ENCODE results near the gene SLIT1. TPM values are rescaled to one million over a fixed set of nuclear protein-coding genes. Genes with fewer than 3 reads are reported as not detected.

SLIT1 gene
- total and polyA plus RNA-seq, 3 donors from 2014 or later = 1.9 to 4.6 (median 2.5) TPM

DNA sequence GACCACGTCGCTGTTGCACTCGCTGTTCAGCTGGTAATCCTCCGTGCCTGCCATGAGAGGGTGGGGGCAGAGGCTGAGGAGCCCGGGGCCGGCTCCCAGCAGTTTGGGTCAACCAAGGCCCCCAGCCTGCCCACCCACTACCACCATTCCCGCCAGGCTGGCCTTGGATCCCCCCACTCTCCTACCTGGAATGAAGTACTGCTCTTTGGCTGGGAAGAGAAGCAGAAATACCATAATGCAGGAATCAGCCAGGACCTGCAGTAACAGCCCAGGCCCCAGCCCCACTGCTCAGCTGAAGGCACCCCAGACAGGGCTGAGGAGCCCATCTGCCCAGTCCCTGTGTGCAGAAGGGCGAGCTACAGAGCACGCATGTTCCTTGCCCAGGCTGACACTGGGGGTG lies 138.0 kb downstream of the SLIT1 start:
- no peak overlapping the region for H3K4me3 ChIP-seq
- TF ChIP-seq, protein P1, sequence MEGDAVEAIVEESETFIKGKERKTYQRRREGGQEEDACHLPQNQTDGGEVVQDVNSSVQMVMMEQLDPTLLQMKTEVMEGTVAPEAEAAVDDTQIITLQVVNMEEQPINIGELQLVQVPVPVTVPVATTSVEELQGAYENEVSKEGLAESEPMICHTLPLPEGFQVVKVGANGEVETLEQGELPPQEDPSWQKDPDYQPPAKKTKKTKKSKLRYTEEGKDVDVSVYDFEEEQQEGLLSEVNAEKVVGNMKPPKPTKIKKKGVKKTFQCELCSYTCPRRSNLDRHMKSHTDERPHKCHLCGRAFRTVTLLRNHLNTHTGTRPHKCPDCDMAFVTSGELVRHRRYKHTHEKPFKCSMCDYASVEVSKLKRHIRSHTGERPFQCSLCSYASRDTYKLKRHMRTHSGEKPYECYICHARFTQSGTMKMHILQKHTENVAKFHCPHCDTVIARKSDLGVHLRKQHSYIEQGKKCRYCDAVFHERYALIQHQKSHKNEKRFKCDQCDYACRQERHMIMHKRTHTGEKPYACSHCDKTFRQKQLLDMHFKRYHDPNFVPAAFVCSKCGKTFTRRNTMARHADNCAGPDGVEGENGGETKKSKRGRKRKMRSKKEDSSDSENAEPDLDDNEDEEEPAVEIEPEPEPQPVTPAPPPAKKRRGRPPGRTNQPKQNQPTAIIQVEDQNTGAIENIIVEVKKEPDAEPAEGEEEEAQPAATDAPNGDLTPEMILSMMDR (IDR thresholded peaks at IDR 0.05) = no peak
- TF ChIP-seq POLR2A (IDR thresholded peaks at IDR 0.05) = no peak
- no peak overlapping the region for H3K27ac ChIP-seq
- intact Hi-C loops (cut with DNase I; ENCODE audit: low total_unique reads) = no loop called here
- H3K27me3 ChIP-seq = no peaks in the 10 kb centered on the region
- WGBS, 2 donors = 87 to 97% methylated on average over 5 to 9 of the region's 9 CpGs
- H3K9me3 ChIP-seq = no peaks in the 10 kb centered on the region
- no peaks in the 10 kb centered on the region for H3K4me1 ChIP-seq
- no peak for DNase-seq
- H3K36me3 ChIP-seq (ENCODE audit: low read depth, missing control alignments) = no peaks in the 10 kb centered on the region

DNA sequence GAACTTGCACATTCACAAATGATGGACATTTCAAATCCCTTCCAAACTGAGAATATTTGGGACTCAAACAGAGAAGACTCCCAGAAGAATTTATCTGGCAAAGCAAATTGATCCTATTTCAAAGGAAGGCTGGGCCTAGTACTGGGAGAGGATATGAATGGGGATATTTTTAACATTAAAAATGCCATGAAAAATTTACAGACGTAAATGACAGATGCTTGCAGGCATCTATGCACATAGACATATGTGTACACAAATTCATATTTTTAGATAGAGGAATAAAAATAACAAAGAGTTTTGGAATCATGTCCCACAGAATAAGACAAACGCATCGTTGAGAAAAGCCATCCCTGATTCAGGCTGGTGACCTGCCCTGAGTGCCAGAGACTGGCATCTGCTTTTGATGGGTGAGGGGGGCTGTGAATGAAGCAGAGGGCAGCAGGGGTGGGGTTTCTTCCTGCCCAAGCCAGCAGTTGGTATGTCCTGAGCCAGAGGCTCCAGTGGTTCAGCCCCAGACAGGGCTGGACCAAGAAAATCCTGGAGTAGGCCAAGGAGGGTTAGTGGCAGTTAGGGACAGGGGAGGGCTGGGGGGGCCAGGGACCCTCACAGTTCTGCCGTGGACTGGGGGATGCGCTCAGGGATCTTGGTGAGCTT lies 138.5 kb downstream of the SLIT1 start:
- Histone ChIP-seq H3K27me3 (no peaks in the 10 kb centered on the region), H3K9me3 (no peaks in the 10 kb centered on the region), H3K4me1 (no peaks in the 10 kb centered on the region), H3K36me3 (ENCODE audit: low read depth, missing control alignments) (no peaks in the 10 kb centered on the region), H3K4me3 (no peak overlapping the region), H3K27ac (no peak overlapping the region)
- WGBS, 2 donors = 89 to 91% methylated on average over 3 to 5 of the region's 5 CpGs
- intact Hi-C loops (cut with DNase I; ENCODE audit: low total_unique reads) = no loop called here
- TF ChIP-seq POLR2A (IDR thresholded peaks at IDR 0.05) = no peak
- TF ChIP-seq, protein P1 (IDR thresholded peaks at IDR 0.05) = no peak
- no peak for DNase-seq

DNA sequence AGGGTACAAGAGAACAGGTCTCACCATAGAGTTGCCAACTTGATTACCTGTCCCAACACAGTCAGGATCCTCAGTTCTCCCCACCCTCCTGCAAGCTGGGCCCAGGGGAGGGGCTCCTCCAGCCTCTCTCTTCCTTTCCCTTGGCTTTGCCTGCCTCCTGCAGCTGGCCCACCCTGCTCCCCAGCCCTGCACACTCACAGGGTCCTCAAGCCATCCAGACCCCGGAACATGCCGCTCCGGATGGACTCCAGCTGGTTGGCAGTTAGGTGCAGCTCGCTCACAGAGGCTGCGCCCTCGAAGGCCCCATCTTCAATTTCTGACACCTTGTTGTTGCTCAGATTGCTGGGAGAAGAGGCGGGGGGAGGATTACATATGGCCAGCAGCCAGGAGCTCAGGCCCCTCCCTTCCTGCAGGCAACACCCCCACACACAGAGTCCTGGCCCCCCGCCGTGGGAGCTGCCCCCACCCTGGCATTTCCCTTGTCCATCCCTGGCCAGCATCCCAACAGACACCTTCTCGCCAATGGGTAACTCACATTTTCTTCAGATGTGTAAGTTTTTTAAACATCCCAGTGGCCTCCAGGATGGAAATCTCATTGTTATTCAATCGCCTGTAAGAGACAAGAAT lies 139.2 kb downstream of the SLIT1 start:
- 61 to 72% methylated on average over 10 to 11 of the region's 11 CpGs for WGBS, 2 donors
- Histone ChIP-seq H3K36me3 (ENCODE audit: low read depth, missing control alignments) (no peaks in the 10 kb centered on the region), H3K4me1 (no peaks in the 10 kb centered on the region), H3K27ac (no peak overlapping the region), H3K9me3 (no peaks in the 10 kb centered on the region), H3K4me3 (no peak overlapping the region), H3K27me3 (no peaks in the 10 kb centered on the region)
- TF ChIP-seq, protein P1 (IDR thresholded peaks at IDR 0.05) = no peak
- TF ChIP-seq POLR2A (IDR thresholded peaks at IDR 0.05) = no peak
- no peak for DNase-seq
- intact Hi-C loops (cut with DNase I; ENCODE audit: low total_unique reads) = no loop called here

DNA sequence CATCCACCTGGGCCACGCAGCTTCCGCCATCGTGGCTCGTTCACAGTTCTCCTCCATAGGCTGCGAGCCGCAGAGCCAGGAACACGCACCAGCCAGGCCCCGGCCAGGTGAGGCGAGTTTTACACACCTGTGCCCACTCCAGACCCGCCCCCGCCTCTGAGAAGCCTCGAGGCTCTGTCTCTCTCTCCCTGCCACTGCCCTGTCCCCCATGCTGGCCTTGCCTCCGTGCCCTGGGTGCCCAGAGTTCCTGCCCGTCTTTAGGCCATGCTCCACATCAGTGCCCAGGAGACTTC lies 142.2 kb downstream of the SLIT1 start:
- H3K4me3 ChIP-seq = no peak overlapping the region
- TF ChIP-seq, protein P1 (IDR thresholded peaks at IDR 0.05) = no peak
- TF ChIP-seq POLR2A (IDR thresholded peaks at IDR 0.05) = no peak
- H3K36me3 ChIP-seq (ENCODE audit: low read depth, missing control alignments) = no peaks in the 10 kb centered on the region
- no peaks in the 10 kb centered on the region for H3K9me3 ChIP-seq
- no peaks in the 10 kb centered on the region for H3K27me3 ChIP-seq
- H3K27ac ChIP-seq = no peak overlapping the region
- intact Hi-C loops (cut with DNase I; ENCODE audit: low total_unique reads) = no loop called here
- no peaks in the 10 kb centered on the region for H3K4me1 ChIP-seq
- WGBS, 2 donors = 80 to 90% methylated on average over 2 to 14 of the region's 14 CpGs
- no peak for DNase-seq

All from testis (tissue), 3 donors.